ENCODE measurements around the gene LSM14A.

The LSM14A gene

GRCh38 chr19:34254698-34255432 is 82.6 kb downstream of the LSM14A start (continued):
- TF ChIP-seq PRDM10 (tag by site-specific recombination; IDR thresholded peaks at IDR 0.05) (no peak; the same call in 1 of the 2 replicates), ZBTB26 (tag by site-specific recombination; optimal IDR thresholded peaks at IDR 0.05) (peak; percentile 89), KLF17 (tag by site-specific recombination; IDR thresholded peaks at IDR 0.05) (peak; percentile 85), KLF1 (tag by site-specific recombination; IDR thresholded peaks at IDR 0.05) (no peak), KLF16 (tag by site-specific recombination; IDR thresholded peaks at IDR 0.05) (peak; percentile 57; the same call in 1 of the 2 replicates), ZNF677 (tag by site-specific recombination; IDR thresholded peaks at IDR 0.05) (peak; percentile 79), ZNF266 (tag by site-specific recombination; IDR thresholded peaks at IDR 0.05; ENCODE audit: low read depth) (no peak), ZNF157 (tag by site-specific recombination; IDR thresholded peaks at IDR 0.05) (no peak), ZNF341 (tag by site-specific recombination; IDR thresholded peaks at IDR 0.05; ENCODE audit: low read depth) (peak; percentile 46; the same call in 1 of the 2 replicates), ZNF138 (tag by site-specific recombination; IDR thresholded peaks at IDR 0.05; ENCODE audit: borderline replicate concordance) (no peak), ZNF571 (tag by site-specific recombination; IDR thresholded peaks at IDR 0.05) (no peak), ZNF610 (tag by site-specific recombination; IDR thresholded peaks at IDR 0.05; ENCODE audit: borderline replicate concordance) (no peak), SP3 (tag by site-specific recombination; IDR thresholded peaks at IDR 0.05) (0 out of 2 replicates have a peak, but pooled peaks have one; percentile 15), ZNF362 (tag by site-specific recombination; IDR thresholded peaks at IDR 0.05) (no peak), ZNF692 (tag by site-specific recombination; IDR thresholded peaks at IDR 0.05) (peak; percentile 53), HIC1 (tag by site-specific recombination; IDR thresholded peaks at IDR 0.05) (peak; percentile 47; the same call in 1 of the 2 replicates), ZNF561 (tag by site-specific recombination; IDR thresholded peaks at IDR 0.05; ENCODE audit: borderline replicate concordance) (peak; percentile 96), ZEB2 (tag by site-specific recombination; IDR thresholded peaks at IDR 0.05) (peak; percentile 32; the same call in 1 of the 2 replicates), ZNF518A (tag by site-specific recombination; conservative IDR thresholded peaks at IDR 0.05; ENCODE audit: low read depth) (no peak), BCL11A (tag by site-specific recombination; IDR thresholded peaks at IDR 0.05; ENCODE audit: low read depth) (no peak)
